IMR-90 (cell line): ENCODE results near the gene MTR. TPM values are rescaled to one million over a fixed set of nuclear protein-coding genes. Genes with fewer than 3 reads are reported as not detected.

Experiments used
- ATAC-seq: fragments of 200-7000 bp; cut with Tn5 transposase; 2 replicates; pipeline ENCODE4 v1.9.1; 2020; ENCODE audit warnings: low read depth, mild to moderate bottlenecking, moderate library complexity
- BruUV-seq: library from RNA; stranded (reverse); fragments of 400-500 nt; replicated peaks from 2 replicates; lab custom pipeline; 2021; lab: Mats Ljungman, UMichigan
- CTCF ChIA-PET: fragments of 300-600 bp; formaldehyde crosslinking; extraction: SDS; loops from one replicate; lab custom pipeline; 2021; ENCODE audit warnings: antibody characterized with exemption; lab: Yijun Ruan, JAX
- POLR2A ChIA-PET: fragments of 300-600 bp; sonication (Branson Sonifier 250); formaldehyde crosslinking; loops from one replicate; lab custom pipeline; 2022; ENCODE audit warnings: antibody characterized with exemption; ENCODE audit not compliant: unreplicated experiment; lab: Charles Lee
- DNase-seq: peaks from one replicate; pipeline ENCODE4 v3.0.0; 2013
- H2AFZ ChIP-seq: replicated peaks from 2 replicates; pipeline ENCODE3; 2013; ENCODE audit warnings: low read length, mild to moderate bottlenecking; ENCODE audit not compliant: poor library complexity
- H2AK5ac ChIP-seq: 2 replicates; pipeline ENCODE4 v1.6.1; 2013; ENCODE audit warnings: low read depth, low read length, inconsistent platforms
- H2AK9ac ChIP-seq: replicated peaks from 2 replicates; pipeline ENCODE3; 2013; ENCODE audit warnings: mild to moderate bottlenecking, low read depth, low read length, moderate library complexity; ENCODE audit not compliant: poor library complexity
- H2BK120ac ChIP-seq: 2 replicates; pipeline ENCODE4 v1.6.1; 2013; ENCODE audit warnings: low read depth, low read length, inconsistent platforms
- H2BK15ac ChIP-seq: 3 replicates; pipeline ENCODE4 v1.6.1; 2013; ENCODE audit warnings: low read depth, low read length, inconsistent platforms
- H2BK20ac ChIP-seq: 2 replicates; pipeline ENCODE4 v1.6.1; 2013; ENCODE audit warnings: low read depth, mild to moderate bottlenecking, inconsistent platforms, low read length, moderate library complexity
- H2BK5ac ChIP-seq: 2 replicates; pipeline ENCODE4 v1.6.1; 2013; ENCODE audit warnings: mild to moderate bottlenecking, low read depth, low read length, inconsistent platforms; ENCODE audit not compliant: poor library complexity, severe bottlenecking
- H3K14ac ChIP-seq: replicated peaks from 2 replicates; pipeline ENCODE4 v1.6.1; 2013; ENCODE audit warnings: low read depth, low read length, inconsistent platforms
- H3K18ac ChIP-seq: 2 replicates; pipeline ENCODE4 v1.6.1; 2013; ENCODE audit warnings: low read depth, low read length, control low read depth
- H3K23ac ChIP-seq: 2 replicates; pipeline ENCODE4 v1.6.1; 2013; ENCODE audit warnings: low read depth, low read length, inconsistent platforms
- H3K27ac ChIP-seq: 2 replicates; pipeline ENCODE4 v1.5.1; 2013; ENCODE audit warnings: mild to moderate bottlenecking, control low read depth, low read length; ENCODE audit not compliant: insufficient read depth
- H3K27me3 ChIP-seq: 2 replicates; pipeline ENCODE4 v1.6.1; 2013; ENCODE audit warnings: low read length; ENCODE audit not compliant: control insufficient read depth, insufficient read depth
- H3K36me3 ChIP-seq: 2 replicates; pipeline ENCODE4 v1.6.1; 2013; ENCODE audit warnings: low read length, mixed read lengths; ENCODE audit not compliant: control insufficient read depth, insufficient read depth
- H3K4ac ChIP-seq: 2 replicates; pipeline ENCODE4 v1.6.1; 2013; ENCODE audit warnings: low read depth, low read length, inconsistent platforms
- H3K4me1 ChIP-seq: 2 replicates; pipeline ENCODE4 v1.6.1; 2013; ENCODE audit warnings: low read length, mixed read lengths; ENCODE audit not compliant: control insufficient read depth, insufficient read depth
- H3K4me2 ChIP-seq: 2 replicates; pipeline ENCODE4 v1.6.1; 2013; ENCODE audit warnings: low read depth, mild to moderate bottlenecking, control low read depth, low read length, moderate library complexity
- H3K4me3 ChIP-seq: 2 replicates; pipeline ENCODE4 v1.5.1; 2013; ENCODE audit warnings: low read depth, mild to moderate bottlenecking, control low read depth, low read length, moderate library complexity; ENCODE audit not compliant: insufficient read depth
- H3K56ac ChIP-seq: 2 replicates; pipeline ENCODE4 v1.6.1; 2013; ENCODE audit warnings: low read length, inconsistent platforms; ENCODE audit not compliant: insufficient read depth; ENCODE audit errors: extremely low read depth
- H3K79me1 ChIP-seq, 2 experiments: 2 replicates each; pipeline ENCODE4 v1.6.1; 2013; ENCODE audit warnings: low read length in 2 of 2, inconsistent platforms in 1 of 2, low read depth in 1 of 2
- H3K9ac ChIP-seq: 2 replicates; pipeline ENCODE4 v1.6.1; 2013; ENCODE audit warnings: low read depth, low read length, control low read depth
- H3K9me1 ChIP-seq: 2 replicates; pipeline ENCODE4 v1.6.1; 2013; ENCODE audit warnings: low read length, inconsistent platforms; ENCODE audit not compliant: insufficient read depth
- H3K9me3 ChIP-seq: 2 replicates; pipeline ENCODE4 v1.6.1; 2013; ENCODE audit warnings: low read length; ENCODE audit not compliant: control insufficient read depth, insufficient read depth
- H4K20me1 ChIP-seq: 2 replicates; pipeline ENCODE4 v1.6.1; 2013; ENCODE audit warnings: low read length, inconsistent platforms; ENCODE audit not compliant: insufficient read depth
- H4K5ac ChIP-seq: 2 replicates; pipeline ENCODE4 v1.6.1; 2013; ENCODE audit warnings: mild to moderate bottlenecking, low read depth, low read length, control low read depth
- H4K8ac ChIP-seq, 2 experiments: 2 replicates each; pipeline ENCODE4 v1.6.1; 2013; ENCODE audit warnings: low read depth in 2 of 2, low read length in 2 of 2, control low read depth in 1 of 2, inconsistent platforms in 1 of 2
- H4K91ac ChIP-seq: 2 replicates; pipeline ENCODE4 v1.6.1; 2013; ENCODE audit warnings: low read depth, low read length, inconsistent platforms; ENCODE audit not compliant: insufficient read depth
- NFE2L2 ChIP-seq: fragments of 150-350 bp; IDR thresholded peaks from 2 replicates; pipeline ENCODE4 v1.6.1; 2016; ENCODE audit warnings: low read depth, mild to moderate bottlenecking, low read length
- WGBS, 2 experiments: methylation state at CpG; one replicate each; pipeline versions ENCODE4 v1.1.5 to v1.1.7; 2013; ENCODE audit warnings: missing lambda C conversion rate in 2 of 2; ENCODE audit not compliant: insufficient read length in 1 of 2; ENCODE audit errors: extremely low coverage in 2 of 2; 5-methylcytosine and 5-hydroxymethylcytosine counted together
- dilution Hi-C: fragments of 300-500 bp; cut with HindIII; formaldehyde crosslinking; loops from one replicate; pipeline ENCODE4 v1.14.3; 2018; ENCODE audit warnings: low sequenced_read_pairs; ENCODE audit not compliant: unreplicated experiment
- in situ Hi-C: fragments of 300-500 bp; cut with MboI; formaldehyde crosslinking; loops from 3 replicates; pipeline ENCODE4 v1.14.3; 2019; ENCODE audit warnings: low sequenced_read_pairs, inconsistent platforms, mixed read lengths
- intact Hi-C: fragments of 100-400 bp; cut with micrococcal nuclease; formaldehyde crosslinking; loops from 2 replicates; pipeline ENCODE4 v1.10.0; 2022
- polyA plus RNA-seq, 3 experiments: library from polyadenylated mRNA; depleted of rRNA; stranded (reverse); fragments of >200 nt; gene quantifications; 2 replicates each; pipeline ENCODE4 v1.2.3, GENCODE V29; 2012; ENCODE audit warnings: low replicate concordance in 1 of 3
- total RNA-seq: library from RNA; depleted of rRNA; stranded (reverse); fragments of >200 nt; gene quantifications from 2 replicates; pipeline ENCODE4 v1.2.3, GENCODE V29; 2012

Gene MTR
- total and polyA plus RNA-seq, 2 of the 4 experiments (the other 2 are of a cell fraction) = 7.7 to 31.0 TPM

GRCh38 chr1:236851871-236852270 lies 56.8 kb downstream of the MTR start:
- Histone ChIP-seq H3K36me3 (peaks cover 20% of the 10 kb centered on the region), H3K4me1 (peaks cover 7% of the 10 kb centered on the region), H3K14ac (no peak overlapping the region), H4K5ac (no peak overlapping the region), H2BK120ac (no peak overlapping the region; the same call in 1 of the 2 replicates), H2AK5ac (no peak overlapping the region), H4K20me1 (no peaks in the 10 kb centered on the region; the same call in 1 of the 2 replicates), H3K4me2 (no peak overlapping the region), H2AFZ (no peak overlapping the region), H3K4ac (no peak overlapping the region), H3K23ac (no peak overlapping the region), H3K18ac (no peak overlapping the region), H3K27ac (no peak overlapping the region), H3K9me3 (no peaks in the 10 kb centered on the region), H2AK9ac (no peak overlapping the region), H3K9ac (no peak overlapping the region), H3K56ac (no peak overlapping the region), H4K91ac (no peak overlapping the region), H2BK20ac (no peak overlapping the region; the same call in 1 of the 2 replicates), H3K27me3 (no peaks in the 10 kb centered on the region), H2BK15ac (no peak overlapping the region), H3K4me3 (no peak overlapping the region), H2BK5ac (no peak overlapping the region), H3K79me1 (no peaks in the 10 kb centered on the region; a peak in 2 of 4 replicates), H3K9me1 (no peaks in the 10 kb centered on the region), H4K8ac (no peak overlapping the region; a peak in 1 of 4 replicates)
- ChIA-PET POLR2A (no interaction called here), CTCF (no interaction called here)
- no peak for TF ChIP-seq NFE2L2
- intact Hi-C loops (no loop called here), in situ Hi-C loops (no loop called here), dilution Hi-C loops (no loop called here)
- 80% methylated on average over 1 of the region's 3 CpGs; no CpG with 5 or more reads in 1 of the 2 experiments for WGBS, 2 experiments
- no TSS peak for BruUV-seq
- DNase-seq (peak; percentile 28), ATAC-seq (no peak)
